ENCODE measurements around the gene IFITM1. TPM values are rescaled to one million over a fixed set of nuclear protein-coding genes. Genes with fewer than 3 reads are reported as not detected.

Gene IFITM1
- total and polyA plus RNA-seq, 2 of the 13 experiments (the other 11 are each of a cell fraction or from before 2014, with no cell fraction given), result 0.38 to 11.1 TPM

DNA sequence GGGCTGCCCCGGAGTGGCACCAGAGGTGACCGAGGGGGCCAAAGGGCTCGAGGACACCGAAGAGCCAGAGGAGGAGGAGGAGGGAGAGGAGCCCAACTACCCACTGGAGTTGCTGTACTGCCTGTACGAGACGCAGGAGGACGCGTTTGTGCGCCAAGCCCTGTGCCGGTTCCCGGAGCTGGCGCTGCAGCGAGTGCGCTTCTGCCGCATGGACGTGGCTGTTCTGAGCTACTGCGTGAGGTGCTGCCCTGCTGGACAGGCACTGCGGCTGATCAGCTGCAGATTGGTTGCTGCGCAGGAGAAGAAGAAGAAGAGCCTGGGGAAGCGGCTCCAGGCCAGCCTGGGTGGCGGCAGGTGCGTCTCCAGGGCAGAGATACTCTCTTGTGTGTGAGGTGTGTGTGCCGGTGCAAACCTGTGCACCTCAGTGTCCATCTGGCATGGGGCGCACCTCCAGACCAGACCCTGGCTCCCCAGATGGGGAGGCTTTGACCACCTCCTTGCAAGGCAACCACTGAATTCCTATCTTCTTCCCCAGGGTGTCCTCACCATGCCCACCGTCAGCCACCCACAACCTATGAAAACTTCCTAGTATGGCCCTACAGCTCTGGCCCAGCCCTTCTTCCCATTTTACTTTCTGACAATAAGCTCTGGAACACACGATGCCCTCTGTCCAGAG, 32.2 kb upstream of the IFITM1 start:
- CTCF ChIA-PET (ENCODE audit: low intra/inter-chr PET ratio, low total read pairs), result no interaction called here
- in situ Hi-C loops (cut with HindIII; ENCODE audit: extremely low pct_ligation_motif_present, low pct_unique_long_range_greater_than_20kb), result no loop called here
- TF ChIP-seq ZNF572 (CRISPR knock-in tag; IDR thresholded peaks at IDR 0.05), result no peak
- TF ChIP-seq EZH2 (conservative IDR thresholded peaks at IDR 0.05; ENCODE audit: low read depth, low read length), result no peak
- TF ChIP-seq RXRB (CRISPR knock-in tag; IDR thresholded peaks at IDR 0.05; ENCODE audit: borderline replicate concordance), result no peak
- TF ChIP-seq, protein P1, sequence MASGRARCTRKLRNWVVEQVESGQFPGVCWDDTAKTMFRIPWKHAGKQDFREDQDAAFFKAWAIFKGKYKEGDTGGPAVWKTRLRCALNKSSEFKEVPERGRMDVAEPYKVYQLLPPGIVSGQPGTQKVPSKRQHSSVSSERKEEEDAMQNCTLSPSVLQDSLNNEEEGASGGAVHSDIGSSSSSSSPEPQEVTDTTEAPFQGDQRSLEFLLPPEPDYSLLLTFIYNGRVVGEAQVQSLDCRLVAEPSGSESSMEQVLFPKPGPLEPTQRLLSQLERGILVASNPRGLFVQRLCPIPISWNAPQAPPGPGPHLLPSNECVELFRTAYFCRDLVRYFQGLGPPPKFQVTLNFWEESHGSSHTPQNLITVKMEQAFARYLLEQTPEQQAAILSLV (CRISPR knock-in tag; IDR thresholded peaks at IDR 0.05; ENCODE audit: borderline replicate concordance), result no peak
- TF ChIP-seq, protein P2, sequence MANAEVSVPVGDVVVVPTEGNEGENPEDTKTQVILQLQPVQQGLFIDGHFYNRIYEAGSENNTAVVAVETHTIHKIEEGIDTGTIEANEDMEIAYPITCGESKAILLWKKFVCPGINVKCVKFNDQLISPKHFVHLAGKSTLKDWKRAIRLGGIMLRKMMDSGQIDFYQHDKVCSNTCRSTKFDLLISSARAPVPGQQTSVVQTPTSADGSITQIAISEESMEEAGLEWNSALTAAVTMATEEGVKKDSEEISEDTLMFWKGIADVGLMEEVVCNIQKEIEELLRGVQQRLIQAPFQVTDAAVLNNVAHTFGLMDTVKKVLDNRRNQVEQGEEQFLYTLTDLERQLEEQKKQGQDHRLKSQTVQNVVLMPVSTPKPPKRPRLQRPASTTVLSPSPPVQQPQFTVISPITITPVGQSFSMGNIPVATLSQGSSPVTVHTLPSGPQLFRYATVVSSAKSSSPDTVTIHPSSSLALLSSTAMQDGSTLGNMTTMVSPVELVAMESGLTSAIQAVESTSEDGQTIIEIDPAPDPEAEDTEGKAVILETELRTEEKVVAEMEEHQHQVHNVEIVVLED (CRISPR knock-in tag; IDR thresholded peaks at IDR 0.05; ENCODE audit: borderline replicate concordance), result no peak
- no peak for TF ChIP-seq ZSCAN31 (CRISPR knock-in tag; IDR thresholded peaks at IDR 0.05; ENCODE audit: low read depth)
- TF ChIP-seq, protein P3, sequence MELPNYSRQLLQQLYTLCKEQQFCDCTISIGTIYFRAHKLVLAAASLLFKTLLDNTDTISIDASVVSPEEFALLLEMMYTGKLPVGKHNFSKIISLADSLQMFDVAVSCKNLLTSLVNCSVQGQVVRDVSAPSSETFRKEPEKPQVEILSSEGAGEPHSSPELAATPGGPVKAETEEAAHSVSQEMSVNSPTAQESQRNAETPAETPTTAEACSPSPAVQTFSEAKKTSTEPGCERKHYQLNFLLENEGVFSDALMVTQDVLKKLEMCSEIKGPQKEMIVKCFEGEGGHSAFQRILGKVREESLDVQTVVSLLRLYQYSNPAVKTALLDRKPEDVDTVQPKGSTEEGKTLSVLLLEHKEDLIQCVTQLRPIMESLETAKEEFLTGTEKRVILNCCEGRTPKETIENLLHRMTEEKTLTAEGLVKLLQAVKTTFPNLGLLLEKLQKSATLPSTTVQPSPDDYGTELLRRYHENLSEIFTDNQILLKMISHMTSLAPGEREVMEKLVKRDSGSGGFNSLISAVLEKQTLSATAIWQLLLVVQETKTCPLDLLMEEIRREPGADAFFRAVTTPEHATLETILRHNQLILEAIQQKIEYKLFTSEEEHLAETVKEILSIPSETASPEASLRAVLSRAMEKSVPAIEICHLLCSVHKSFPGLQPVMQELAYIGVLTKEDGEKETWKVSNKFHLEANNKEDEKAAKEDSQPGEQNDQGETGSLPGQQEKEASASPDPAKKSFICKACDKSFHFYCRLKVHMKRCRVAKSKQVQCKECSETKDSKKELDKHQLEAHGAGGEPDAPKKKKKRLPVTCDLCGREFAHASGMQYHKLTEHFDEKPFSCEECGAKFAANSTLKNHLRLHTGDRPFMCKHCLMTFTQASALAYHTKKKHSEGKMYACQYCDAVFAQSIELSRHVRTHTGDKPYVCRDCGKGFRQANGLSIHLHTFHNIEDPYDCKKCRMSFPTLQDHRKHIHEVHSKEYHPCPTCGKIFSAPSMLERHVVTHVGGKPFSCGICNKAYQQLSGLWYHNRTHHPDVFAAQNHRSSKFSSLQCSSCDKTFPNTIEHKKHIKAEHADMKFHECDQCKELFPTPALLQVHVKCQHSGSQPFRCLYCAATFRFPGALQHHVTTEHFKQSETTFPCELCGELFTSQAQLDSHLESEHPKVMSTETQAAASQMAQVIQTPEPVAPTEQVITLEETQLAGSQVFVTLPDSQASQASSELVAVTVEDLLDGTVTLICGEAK (IDR thresholded peaks at IDR 0.05), result no peak
- TF ChIP-seq, protein P3 (CRISPR knock-in tag; IDR thresholded peaks at IDR 0.05), result no peak
- TF ChIP-seq RFX3 (CRISPR knock-in tag; IDR thresholded peaks at IDR 0.05), result no peak
- no peak for TF ChIP-seq TCF7 (IDR thresholded peaks at IDR 0.05; ENCODE audit: low read depth)
- TF ChIP-seq ZNF207 (IDR thresholded peaks at IDR 0.05; ENCODE audit: borderline replicate concordance), result no peak

More for the DNA sequence above, 32.2 kb upstream of the IFITM1 start:
- Histone ChIP-seq H3K36me3 (replicated peaks in 1 of 2; ENCODE audit: control insufficient read depth in 1 of 2, insufficient read depth in 2 of 2, low read length in 2 of 2) (no peaks in the 10 kb centered on the region), H4K20me1 (ENCODE audit: insufficient read depth, low read length) (no peaks in the 10 kb centered on the region), H3K4me2 (ENCODE audit: low read depth, low read length) (no peak overlapping the region), H3K9ac (ENCODE audit: insufficient read depth, low read depth, low read length) (no peak overlapping the region), H3K79me2 (ENCODE audit: insufficient read depth, low read length) (no peaks in the 10 kb centered on the region), H3K9me3 (ENCODE audit: low read length) (no peaks in the 10 kb centered on the region), H2AFZ (ENCODE audit: low read length) (no peak overlapping the region), H3K27ac (ENCODE audit: extremely low read length, insufficient read depth, low read length) (no peak overlapping the region), H3K4me1 (ENCODE audit: insufficient read depth, low read length) (peaks cover 20% of the 10 kb centered on the region), H3K27me3 (ENCODE audit: control insufficient read depth in 1 of 2, insufficient read depth in 2 of 2, low read length in 2 of 2) (peaks cover 7 to 83% of the 10 kb centered on the region in 2 experiments), H3K4me3 (replicated peaks in 1 of 3; ENCODE audit: insufficient read depth in 1 of 3, low read depth in 2 of 3, low read length in 3 of 3) (no peak overlapping the region)
- no peak for DNase-seq (ENCODE audit: low spot score)
- BruUV-seq (replicated peaks), result no TSS peak
- POLR2A ChIA-PET, result no interaction called here
- no peak for FAIRE-seq
- ATAC-seq, result no peak
- intact Hi-C loops (cut with micrococcal nuclease; ENCODE audit: unreplicated experiment), result no loop called here
- WGBS (ENCODE audit: low lambda C conversion rate), result 72% methylated on average over 20 of the region's 26 CpGs
